NCI-H82 (cell line): ENCODE results near the gene CPT1B.

Experiments
- DNase-seq: peaks from one replicate; lab custom pipeline; 2025; lab: John Stamatoyannopoulos, UW

Gene CPT1B

DNA sequence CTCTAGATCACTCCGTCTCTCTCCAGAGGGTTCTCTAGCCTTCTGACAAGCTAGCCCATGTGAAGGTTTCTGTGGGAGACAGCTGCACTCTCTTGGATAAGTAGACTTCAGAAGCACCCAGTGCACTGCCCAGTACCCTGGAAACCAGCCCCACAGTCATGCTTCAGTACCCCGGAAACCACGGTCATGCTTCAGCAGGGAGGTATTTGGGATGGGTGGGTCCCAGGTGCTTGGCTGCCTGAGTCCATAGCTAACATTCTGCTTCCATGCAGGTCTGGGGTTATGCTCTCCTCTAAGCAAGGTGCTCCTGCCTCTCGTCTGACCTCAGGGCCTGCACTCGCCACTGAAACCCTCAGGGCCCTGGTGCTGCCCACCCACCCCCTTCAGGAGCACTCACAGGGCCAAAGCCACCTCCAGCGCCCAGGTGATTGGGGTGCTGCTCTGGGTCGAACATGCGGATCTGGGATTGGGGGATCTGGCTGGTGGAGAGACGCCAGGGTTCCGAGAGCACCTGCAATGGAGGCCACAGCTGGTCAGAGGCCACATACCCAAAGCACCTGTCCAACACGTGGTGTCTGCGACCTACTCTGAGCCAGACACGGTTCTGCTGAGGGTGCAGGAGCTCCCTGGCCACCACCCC lies 8.2 kb downstream of the CPT1B start:
- DNase-seq: no peak

DNA sequence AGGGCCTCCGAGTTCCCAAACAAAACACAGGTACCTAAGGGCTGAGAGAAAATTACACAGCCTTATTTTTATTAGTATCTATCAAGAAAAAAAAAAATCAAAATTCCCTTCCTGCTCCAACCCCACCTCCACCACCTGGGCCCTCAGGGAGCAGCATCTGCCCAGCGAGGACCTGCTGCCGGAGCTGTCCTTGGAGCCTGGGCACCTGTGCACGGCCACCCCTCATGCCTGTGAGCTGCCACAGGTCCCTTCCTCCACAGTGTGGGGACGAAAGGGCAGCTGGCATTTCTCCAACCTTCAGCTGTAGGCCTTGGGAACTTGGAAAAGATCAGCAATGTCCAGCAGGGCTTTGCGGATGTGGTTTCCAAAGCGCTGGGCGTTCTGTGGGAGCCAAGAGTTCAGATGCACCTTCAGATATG lies 9.2 kb downstream of the CPT1B start:
- DNase-seq: no peak

DNA sequence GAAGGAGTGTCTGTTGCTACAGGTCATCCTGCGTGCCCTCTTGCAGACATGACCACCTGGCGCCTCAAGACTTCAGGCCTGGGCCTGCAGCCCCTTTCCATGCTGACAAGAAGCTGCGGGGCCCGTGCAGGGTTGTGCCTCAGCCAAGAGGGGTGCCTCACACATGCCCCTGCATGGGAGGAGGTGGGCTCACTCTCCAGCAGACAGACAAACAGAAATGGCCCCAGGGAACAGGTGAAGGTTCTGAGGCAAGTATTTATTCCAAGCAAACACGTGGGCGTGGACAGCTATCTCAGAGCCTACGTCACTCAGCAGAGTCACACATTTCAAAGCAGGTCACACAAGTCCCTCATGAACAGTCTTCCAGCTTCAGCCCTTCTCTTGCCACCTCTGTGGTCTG lies 9.6 kb downstream of the CPT1B start:
- no peak for DNase-seq

DNA sequence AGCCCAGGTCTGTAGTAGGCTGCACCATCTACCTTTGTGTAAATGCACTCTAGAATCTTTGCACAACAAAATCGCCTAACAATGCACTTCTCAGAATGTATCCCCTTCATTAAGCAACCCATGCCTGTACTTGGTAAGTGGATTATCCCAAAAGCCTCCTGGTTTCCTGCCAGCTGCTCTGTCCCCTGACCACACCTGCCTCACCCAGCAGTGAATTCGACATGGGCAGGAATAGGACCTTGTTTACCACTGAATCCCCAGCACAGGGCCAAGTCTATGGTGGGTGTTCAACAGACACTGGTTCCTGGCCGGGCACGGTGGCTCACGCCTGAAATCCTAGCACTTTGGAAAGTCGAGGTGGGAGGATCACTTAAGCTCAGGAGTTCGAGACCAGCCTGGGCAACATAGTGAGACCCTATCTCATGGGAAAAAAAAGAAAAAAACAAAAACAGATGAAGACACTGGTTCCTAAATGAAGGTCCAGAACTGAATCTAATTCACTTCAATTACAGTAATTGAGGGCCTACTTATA lies 10.4 kb downstream of the CPT1B start:
- peak; percentile 76 for DNase-seq

DNA sequence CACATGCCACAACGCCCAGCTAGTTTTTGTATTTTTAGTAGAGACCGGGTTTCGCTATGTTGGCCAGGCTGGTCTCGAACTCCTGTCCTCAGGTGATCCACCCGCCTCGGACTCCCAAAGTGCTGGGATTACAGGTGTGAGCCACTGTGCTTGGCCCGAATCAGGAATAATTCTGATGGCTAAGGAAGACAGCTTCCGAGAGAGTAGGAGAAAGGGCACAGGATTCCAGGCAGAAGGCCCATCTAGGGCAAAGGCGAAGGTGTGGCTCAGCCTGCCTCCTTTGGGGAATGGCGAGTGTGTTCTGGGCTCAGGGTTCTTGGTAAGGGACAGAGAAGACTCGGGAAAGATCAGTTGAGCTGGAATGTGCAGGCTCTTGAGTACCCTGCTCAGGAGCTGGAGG lies 13.9 kb downstream of the CPT1B start:
- DNase-seq: no peak

DNA sequence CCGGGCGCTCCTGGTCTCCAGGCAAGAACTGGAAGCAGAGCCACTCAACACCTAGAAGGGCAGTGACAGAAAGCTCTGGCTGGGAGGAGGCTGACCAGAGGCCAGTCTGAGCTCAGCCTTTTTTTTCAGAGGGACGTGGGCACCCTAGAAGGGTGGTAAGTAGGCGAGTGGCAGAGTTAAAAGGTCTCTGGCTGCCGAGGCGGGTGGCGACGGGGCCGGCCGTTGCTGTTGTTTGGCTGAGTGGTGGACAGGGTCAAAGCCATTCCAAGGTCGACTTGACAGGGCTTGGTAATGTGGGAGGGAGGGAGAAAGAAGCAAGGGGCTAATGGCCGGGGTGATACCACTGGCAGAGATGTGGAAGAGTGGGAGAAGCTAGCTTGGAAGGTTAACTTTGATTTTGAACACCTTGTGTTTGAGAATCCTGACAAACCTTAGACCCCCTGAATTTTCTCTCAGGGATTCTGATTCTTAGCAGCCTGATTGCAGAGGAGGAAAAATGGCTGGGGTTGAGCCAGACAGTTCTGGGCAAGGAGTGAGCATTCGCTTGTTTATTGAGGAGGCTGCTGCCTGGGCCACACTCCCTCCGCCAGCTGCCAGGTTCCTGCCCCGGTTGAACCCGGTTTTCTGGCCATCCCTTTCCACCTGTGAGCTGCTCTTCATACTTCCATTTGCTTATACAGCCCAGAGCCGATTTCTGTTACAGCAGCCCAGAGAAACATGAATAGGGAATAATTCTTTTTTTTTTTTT lies 14.6 kb downstream of the CPT1B start:
- DNase-seq: no peak

DNA sequence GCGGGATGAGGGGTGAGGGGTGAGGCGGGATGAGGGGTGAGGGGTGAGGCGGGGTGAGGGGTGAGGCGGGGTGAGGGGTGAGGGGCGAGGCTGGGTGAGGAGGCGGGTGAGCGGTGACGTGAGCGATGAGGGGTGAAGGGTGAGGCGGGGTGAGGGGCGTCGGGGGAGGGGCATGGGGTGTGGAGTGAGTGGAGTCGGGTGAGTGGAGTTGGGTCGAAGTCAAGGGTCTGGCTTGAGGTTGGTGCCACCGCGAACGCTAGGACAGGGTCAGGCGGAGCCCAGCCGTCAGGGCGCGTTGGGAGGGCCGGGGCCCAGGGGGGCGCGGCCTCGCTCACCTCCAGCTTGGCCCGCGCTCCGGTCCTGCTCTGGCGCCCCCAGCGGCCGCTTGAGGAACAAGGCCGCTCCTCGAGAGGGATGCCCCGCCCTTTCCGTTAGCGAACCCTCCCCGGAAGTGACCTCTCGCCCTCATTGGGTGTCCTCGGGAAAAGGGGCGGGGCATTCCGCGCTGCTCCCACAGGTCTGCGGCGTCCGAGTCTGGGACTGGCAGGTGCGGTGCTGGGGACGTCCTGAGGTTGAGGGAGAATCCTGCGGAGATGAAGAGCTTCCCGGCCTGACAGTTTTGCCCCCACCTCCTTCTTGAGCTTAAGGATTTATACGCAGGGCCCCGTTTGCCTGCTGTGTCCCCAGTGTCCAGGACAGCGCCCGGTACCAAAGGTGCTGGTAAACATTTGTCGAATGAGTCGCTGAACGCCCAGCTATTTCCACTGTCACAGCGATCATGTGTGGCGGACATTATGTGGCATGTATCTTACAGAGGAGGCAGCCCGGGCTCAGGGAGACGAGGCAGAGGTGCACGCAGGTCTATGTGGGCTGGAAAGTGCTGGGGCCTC lies 15.5 kb downstream of the CPT1B start, which contains the start of gene SYCE3:
Gene SYCE3, minus strand, starts transcription at position 397 of the 890 bp plus-strand sequence. CDS start 6,514 bp downstream, outside the sequence.
- peak; percentile 97 for DNase-seq

DNA sequence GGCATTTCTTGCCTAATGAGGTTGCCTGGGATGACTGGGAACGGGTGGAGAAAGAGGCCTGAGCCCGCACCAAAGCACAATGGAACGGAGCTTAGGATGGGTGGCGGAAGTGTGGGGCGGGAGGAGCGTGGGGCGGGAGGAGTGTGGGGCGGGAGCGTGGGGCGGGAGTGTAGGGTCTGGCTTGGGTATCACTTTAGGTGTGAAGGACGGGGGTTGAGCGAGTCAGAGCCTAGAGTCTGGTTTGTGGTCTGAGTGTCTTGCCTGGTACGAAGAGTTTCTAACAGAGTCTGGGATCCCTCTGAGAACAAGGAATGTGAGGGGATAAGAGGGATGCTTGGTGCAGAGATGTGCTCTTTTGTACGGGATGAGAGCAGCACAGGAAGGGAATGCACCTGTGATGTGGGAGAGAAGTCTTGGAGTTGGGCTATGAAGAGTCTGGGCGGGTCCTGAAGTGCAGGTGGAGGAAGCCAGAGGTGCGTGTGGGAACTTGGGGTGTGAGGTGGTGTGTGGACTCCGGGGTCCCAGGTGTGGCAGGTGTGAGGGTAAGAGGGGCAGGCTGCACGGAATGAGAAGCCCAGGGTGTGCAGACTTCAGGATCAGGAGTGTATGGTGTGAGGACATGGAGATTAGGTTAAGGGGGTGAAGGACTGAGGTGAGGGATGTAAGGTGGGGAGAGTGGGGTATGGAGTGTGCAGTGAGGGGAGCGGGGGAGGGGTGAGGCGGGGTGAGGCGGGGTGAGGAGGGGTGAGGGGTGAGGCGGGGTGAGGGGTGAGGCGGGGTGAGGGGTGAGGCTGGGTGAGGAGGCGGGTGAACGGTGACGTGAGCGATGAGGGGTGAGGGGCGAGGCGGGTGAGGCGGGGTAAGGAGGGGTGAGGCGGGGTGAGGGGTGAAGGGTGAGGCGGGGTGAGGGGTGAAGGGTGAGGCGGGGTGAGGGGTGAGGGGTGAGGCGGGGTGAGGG lies 16.5 kb downstream of the CPT1B start:
- DNase-seq: no peak

DNA sequence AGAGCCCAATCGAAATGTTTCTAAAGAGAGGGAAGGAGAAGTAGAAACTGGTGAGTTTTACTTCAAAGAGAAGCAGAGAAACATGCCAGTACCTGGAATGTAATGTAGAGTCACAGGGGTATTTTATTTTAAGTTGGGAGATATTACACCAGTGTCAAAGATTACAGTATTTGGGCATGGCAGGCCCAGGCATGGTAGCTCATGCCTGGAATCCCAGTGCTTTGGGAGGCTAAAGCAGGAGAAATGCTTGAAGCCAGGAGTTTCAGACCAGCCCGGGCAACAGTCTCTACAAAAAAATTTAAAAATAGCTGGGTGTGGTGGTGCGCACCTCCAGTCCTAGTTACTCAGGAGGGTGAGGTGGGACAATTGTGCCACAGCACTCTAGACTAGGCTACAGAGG lies 18.2 kb downstream of the CPT1B start:
- no peak for DNase-seq

DNA sequence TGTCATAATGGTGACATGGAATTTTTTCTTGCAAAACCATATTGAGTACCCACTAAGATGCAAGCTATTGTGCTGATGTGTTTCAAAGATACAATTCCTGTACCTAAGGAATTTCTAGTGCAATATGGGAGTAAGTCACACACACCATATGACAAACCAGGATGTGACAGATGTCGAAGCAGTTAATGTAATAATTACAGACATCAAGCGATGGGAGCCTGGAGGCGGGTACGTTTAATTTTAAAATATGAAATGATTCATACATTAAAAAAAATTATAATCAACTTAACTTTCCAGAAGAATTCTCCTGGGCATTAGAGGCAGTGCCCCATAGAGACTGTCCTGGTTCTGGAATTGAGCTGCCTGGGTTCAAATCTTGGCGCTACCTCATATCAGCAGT lies 21.5 kb downstream of the CPT1B start:
- DNase-seq: no peak

DNA sequence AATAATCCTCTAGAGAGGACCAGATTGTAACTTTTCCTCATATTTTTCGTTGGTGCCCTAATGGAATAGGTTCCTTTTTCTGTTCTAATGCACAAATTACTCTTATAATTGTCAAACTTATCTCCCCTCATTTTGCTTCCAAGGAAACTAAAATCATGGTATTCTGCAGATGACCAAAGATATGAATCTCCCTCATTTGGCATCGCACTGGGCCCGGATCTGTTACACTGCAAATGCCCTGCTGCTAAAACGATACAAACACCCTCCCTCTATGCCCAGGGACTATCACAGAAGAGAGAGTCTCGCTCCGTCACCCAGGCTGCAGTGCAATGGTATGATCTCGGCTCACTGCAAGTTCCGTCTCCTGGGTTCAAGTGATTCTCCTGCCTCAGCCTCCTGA lies 24.9 kb downstream of the CPT1B start:
- DNase-seq: no peak

DNA sequence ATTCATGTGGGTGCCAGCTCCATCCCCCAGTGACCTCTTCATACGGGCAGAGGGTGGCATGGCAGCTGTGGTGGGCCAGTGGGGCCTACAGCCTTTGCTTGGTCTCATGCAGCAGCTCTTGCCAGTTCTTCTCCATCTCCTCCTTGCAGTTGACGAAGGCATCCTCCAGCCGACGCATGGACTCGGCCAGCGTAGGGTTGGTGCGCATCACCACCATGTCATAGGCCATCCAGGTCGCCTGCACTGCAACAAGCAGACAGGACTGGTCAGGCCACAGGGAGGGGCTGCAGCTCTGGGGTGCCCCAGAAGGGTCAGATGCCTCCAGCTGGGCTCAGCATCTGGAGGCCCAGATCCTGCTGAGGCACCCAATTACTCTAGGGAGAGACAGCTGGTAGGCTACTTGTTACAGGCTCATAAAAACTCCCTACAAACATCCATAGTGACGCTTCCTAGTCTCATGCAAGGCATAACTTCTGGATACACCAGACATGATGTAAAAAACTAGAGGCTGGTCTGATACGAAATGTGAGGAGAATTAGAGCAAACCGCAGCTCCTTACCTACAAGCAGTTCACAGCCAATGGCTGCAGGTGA lies 27.0 kb downstream of the CPT1B start:
- DNase-seq: no peak

DNA sequence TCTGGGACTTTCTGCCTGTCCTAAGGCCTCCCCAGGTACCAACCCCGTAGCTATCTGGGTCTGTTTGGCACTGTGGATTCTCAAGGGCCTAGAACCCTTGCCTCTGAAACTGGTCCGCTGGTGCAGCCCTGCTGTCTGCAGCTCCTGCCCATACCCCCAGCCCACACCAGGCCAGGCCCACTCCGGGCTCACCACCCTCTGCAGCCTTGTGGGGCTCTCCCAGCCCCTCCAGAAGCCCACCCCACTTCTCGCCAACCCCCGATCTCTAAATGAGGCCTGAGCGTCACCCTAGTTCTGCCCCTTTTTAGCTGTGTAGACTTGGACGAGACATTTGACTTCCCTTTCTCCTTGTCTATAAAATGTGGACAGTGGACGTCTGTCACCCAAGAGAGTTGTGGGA lies 27.8 kb downstream of the CPT1B start:
- no peak for DNase-seq

DNA sequence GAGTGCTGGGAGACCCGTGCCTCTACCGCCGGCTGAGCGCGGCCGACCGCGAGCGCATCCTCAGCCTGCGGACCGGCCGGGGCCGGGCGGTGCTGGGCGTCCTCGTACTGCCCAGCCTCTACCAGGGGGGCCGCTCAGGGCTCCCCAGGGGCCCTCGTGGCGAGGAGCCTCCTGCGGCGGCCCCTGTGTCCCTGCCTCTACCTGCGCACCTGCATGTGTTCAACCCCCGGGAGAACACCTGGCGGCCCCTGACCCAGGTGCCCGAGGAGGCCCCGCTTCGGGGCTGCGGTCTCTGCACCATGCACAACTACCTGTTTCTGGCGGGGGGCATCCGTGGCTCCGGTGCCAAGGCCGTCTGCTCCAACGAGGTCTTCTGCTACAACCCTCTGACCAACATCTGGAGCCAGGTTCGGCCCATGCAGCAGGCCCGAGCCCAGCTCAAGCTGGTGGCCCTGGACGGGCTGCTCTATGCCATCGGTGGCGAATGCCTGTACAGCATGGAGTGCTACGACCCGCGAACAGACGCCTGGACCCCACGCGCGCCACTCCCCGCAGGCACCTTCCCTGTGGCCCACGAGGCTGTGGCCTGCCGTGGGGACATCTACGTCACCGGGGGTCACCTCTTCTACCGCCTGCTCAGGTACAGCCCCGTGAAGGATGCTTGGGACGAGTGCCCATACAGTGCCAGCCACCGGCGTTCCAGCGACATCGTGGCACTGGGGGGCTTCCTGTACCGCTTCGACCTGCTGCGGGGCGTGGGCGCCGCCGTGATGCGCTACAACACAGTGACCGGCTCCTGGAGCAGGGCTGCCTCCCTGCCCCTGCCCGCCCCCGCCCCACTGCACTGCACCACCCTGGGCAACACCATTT lies 29.1 kb downstream of the CPT1B start:
- no peak for DNase-seq

DNA sequence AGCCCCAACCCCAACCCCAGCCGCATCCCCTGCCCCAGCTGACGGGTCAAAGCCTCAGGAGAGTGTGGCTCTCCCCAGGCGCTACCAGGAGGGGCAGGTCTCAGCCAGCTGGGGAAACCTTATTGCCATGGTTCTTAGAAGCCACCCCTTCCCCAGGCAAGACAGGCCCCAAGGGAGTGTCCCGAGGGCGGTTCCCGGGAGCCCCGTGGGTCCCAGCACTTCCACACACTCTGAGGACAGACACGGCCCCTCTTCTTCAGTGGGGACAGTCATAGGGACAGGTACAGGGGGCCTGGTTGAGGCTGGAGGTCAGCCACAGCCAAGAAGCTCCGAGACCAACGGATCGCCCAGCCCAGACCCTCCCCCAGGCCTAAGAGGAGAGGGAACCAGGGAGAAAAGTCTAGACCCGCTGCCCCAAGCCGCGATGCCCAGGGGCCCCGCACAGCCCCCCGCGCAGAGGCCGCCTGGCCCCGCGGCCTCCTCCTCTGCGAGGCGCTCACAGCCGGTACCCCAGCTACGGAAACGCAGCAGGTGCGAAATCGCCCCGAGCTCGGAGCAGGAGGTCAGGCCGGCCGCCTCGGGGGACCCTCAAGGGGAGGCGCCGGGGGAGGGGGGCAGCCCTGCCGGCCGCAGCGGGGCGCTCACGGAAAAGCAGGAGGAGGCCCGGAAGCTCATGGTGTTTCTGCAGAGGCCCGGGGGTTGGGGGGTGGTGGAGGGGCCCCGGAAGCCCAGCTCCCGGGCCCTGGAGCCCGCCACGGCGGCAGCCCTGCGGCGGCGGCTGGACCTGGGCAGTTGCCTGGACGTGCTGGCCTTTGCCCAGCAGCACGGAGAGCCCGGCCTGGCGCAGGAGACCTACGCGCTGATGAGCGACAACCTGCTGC lies 29.9 kb downstream of the CPT1B start:
- DNase-seq: no peak

DNA sequence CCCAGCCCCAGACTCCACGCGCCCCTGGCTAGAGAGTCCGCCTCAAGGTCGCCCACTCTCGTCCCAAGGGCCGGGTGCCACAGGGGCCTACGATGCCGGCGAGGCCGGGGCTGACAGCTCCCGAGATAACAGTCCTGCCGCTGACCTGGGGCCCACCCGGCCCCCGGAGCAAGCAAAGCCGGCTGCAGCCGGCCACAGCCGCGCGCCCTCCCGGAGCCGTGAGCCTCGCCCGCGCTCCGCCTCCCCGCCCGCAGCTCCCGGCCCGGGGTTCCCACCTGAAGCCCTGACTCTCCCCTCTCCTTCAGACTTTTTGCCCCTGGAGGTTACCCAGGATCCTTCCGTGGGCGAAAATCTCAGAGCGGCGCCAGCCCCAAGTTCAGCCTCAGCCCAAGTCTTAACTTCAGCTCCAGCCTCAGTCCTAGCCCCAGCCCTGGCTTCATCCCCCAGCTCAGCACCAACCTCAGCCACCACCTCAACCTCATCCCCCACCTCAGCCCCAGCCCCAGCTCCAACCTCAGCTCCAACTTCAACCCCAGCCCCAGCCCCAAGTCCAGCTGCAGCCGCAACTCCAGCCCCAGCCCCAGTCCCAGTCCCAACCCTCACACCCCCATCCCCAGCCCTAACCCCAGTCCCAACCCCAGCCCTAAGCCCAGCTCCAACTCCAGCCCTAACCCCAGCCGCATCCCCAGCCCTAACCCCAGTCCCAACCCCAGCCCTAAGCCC lies 30.8 kb downstream of the CPT1B start:
- DNase-seq: no peak

DNA sequence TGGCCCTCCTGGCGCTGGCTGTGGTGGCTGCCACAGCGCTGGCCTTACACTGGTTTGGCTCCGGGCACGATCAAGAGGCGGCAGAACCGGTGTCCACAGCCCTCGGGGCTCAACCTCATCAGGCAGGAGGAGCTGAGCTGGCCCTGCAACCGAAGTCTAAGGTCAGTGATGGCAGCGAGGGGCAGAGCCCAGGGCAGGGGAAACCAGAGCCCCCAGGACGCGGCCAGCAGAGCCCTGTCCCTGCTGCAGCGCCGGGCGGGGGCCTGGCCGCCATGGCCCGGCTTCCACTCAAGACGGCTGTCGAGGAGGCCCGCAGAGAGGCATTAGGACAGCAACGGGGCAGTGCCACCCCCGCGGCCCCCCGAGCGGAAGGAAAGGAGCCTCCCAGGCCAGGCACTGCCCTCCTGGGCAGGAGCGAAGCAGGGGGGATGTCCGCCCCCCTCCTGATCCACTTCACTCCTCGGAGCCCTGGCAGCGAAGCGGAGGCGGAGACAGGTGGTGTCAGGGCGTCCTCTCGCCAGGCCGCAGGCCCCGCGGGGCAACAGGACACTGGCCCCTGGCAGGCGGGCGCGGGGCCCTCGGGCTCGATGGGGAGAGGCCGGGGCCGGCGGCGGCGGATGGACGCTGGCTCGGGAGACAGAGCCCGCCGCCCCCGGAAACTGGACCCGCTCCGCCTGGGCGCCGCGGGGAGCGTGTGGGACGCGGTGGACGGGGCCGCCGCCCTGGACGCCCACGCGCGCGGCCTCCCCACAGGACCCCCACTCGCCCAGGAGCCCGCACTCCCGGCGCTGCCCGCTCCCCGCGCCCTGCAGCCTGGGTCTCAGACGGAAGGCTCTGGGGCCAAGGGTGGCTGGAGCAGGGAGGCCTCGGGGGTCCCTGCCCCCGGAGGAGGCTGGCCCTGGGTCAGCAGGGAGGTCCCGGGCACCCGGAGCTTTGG lies 31.6 kb downstream of the CPT1B start:
- DNase-seq: no peak
